K562 (cell line): ENCODE measurements around the gene MAMDC2. TPM values are rescaled to one million over a fixed set of nuclear protein-coding genes. Genes with fewer than 3 reads are reported as not detected.

ENCODE experiments used
- CEBPB ChIP-seq: fragments of 450-650 bp; IDR thresholded peaks from 2 replicates; pipeline ENCODE4 v1.6.1; 2016; ENCODE audit warnings: missing genetic modification characterization, missing compliant biosample characterization
- GABPB1 ChIP-seq: sonication (generic); formaldehyde crosslinking; IDR thresholded peaks from 2 replicates; pipeline ENCODE4 v1.8.0; 2022; ENCODE audit warnings: mild to moderate bottlenecking, missing genetic modification reagents
- GATA2 ChIP-seq: sonication (generic); formaldehyde crosslinking; IDR thresholded peaks from 2 replicates; pipeline ENCODE4 v1.4.0; 2020; ENCODE audit warnings: mild to moderate bottlenecking, missing genetic modification reagents
- HDAC6 ChIP-seq: IDR thresholded peaks from 2 replicates; pipeline ENCODE4 v1.6.1; 2012; ENCODE audit warnings: low read depth, mild to moderate bottlenecking, control low read depth, inconsistent platforms, low read length, moderate library complexity
- HES1 ChIP-seq: fragments of 450-650 bp; IDR thresholded peaks from 2 replicates; pipeline ENCODE4 v1.6.1; 2016; ENCODE audit warnings: low read depth, mild to moderate bottlenecking, moderate library complexity
- HNRNPLL ChIP-seq: fragments of 200-400 bp; formaldehyde crosslinking; IDR thresholded peaks from 2 replicates; pipeline ENCODE4 v1.6.1; 2017; ENCODE audit warnings: low read length, low read depth, mild to moderate bottlenecking; ENCODE audit not compliant: poor library complexity, severe bottlenecking
- KDM2B ChIP-seq: fragments of 250-450 bp; sonication (Bioruptor Pico); IDR thresholded peaks from 2 replicates; pipeline ENCODE4 v1.8.0; 2021; ENCODE audit warnings: mild to moderate bottlenecking, moderate library complexity
- KHSRP ChIP-seq: fragments of 450-650 bp; IDR thresholded peaks from 2 replicates; pipeline ENCODE4 v1.6.1; 2017
- MED1 ChIP-seq: sonication (generic); formaldehyde crosslinking; IDR thresholded peaks from 2 replicates; pipeline ENCODE4 v1.8.1; 2023; ENCODE audit warnings: missing genetic modification reagents, borderline replicate concordance
- MNT ChIP-seq, 2 experiments: fragments of 450-650 bp; conservative IDR thresholded peaks; 2 replicates each; pipeline ENCODE4 v1.6.1; 2017; ENCODE audit warnings: mild to moderate bottlenecking in 2 of 2, moderate library complexity in 2 of 2
- NR1H2 ChIP-seq: sonication (generic); formaldehyde crosslinking; IDR thresholded peaks from 2 replicates; pipeline ENCODE4 v1.4.0; 2020; ENCODE audit warnings: mild to moderate bottlenecking, missing genetic modification reagents
- STAG1 ChIP-seq: sonication (generic); formaldehyde crosslinking; IDR thresholded peaks from 2 replicates; pipeline ENCODE4 v1.5.0; 2020; ENCODE audit warnings: missing genetic modification reagents, borderline replicate concordance
- TAF15 ChIP-seq: fragments of 200-400 bp; formaldehyde crosslinking; IDR thresholded peaks from 2 replicates; pipeline ENCODE4 v1.6.1; 2017; ENCODE audit warnings: mild to moderate bottlenecking, low read depth, low read length, moderate library complexity
- TBL1XR1 ChIP-seq, 2 experiments: IDR thresholded peaks; 2 replicates each; pipeline ENCODE4 v1.6.1; 2012; ENCODE audit warnings: improper control_type of control experiment in 2 of 2, low read length in 2 of 2, mild to moderate bottlenecking in 1 of 2
- TFAP4 ChIP-seq: sonication (generic); formaldehyde crosslinking; IDR thresholded peaks from 2 replicates; pipeline ENCODE4 v1.8.0; 2022; ENCODE audit warnings: missing genetic modification reagents, mild to moderate bottlenecking, moderate library complexity, borderline replicate concordance
- U2AF2 ChIP-seq: fragments of 200-400 bp; formaldehyde crosslinking; optimal IDR thresholded peaks from 2 replicates; pipeline ENCODE3; 2017; ENCODE audit warnings: low read depth, mild to moderate bottlenecking, low read length
- ZC3H11A ChIP-seq: IDR thresholded peaks from 2 replicates; pipeline ENCODE4 v1.6.1; 2012; ENCODE audit warnings: low read depth, low read length, improper control_type of control experiment
- ZKSCAN3 ChIP-seq: fragments of 250-450 bp; sonication (Bioruptor Pico); IDR thresholded peaks from 2 replicates; pipeline ENCODE4 v1.4.0; 2020
- ZNF140 ChIP-seq: fragments of 250-450 bp; sonication (Bioruptor Pico); IDR thresholded peaks from 2 replicates; pipeline ENCODE4 v1.8.0; 2021; ENCODE audit warnings: moderate library complexity, mild to moderate bottlenecking, inconsistent platforms
- ZNF717 ChIP-seq: fragments of 250-450 bp; sonication (Bioruptor Pico); IDR thresholded peaks from 2 replicates; pipeline ENCODE4 v1.5.0; 2021
- polyA plus RNA-seq, 8 experiments: library from polyadenylated mRNA; depleted of rRNA in 4 of 8; stranded (reverse) in 5 of 8; unstranded in 3 of 8; fragments of >200 nt; fragmentation: Nextera tagmentation in 2 of 8; fragmentation: Illumina TruSeq in 1 of 8; extraction: Ambion mirVana in 2 of 8; extraction: Trizol in 1 of 8; gene quantifications; 2 replicates each; pipeline versions ENCODE4 v1.2.1 to v1.2.3, GENCODE V29; 2011 to 2014; ENCODE audit warnings: inconsistent platforms in 1 of 8, missing spikeins in 1 of 8
- total RNA-seq, 7 experiments: library from RNA; depleted of rRNA in 6 of 7; stranded (reverse); fragments of >200 nt in 6 of 7; fragmentation: Illumina TruSeq in 2 of 7; extraction: Trizol in 2 of 7; gene quantifications; 2 replicates each; pipeline versions ENCODE4 v1.2.1 to v1.2.3, GENCODE V29; 2011 to 2021; ENCODE audit warnings: low replicate concordance in 1 of 7
- TF ChIP-seq, protein P1 (sequence below), 2 experiments: IDR thresholded peaks; 2 replicates each; pipeline ENCODE4 v1.6.1; 2011; ENCODE audit warnings: borderline replicate concordance in 1 of 2, control low read depth in 1 of 2, low read depth in 1 of 2, low read length in 1 of 2, mild to moderate bottlenecking in 1 of 2, mixed read lengths in 1 of 2, moderate library complexity in 1 of 2; ENCODE audit not compliant: insufficient read depth in 1 of 2, insufficient read length in 1 of 2, poor library complexity in 1 of 2, severe bottlenecking in 1 of 2; ENCODE audit errors: extremely low read depth in 1 of 2
- TF ChIP-seq, protein P2 (sequence below): conservative IDR thresholded peaks from 2 replicates; pipeline ENCODE4 v1.6.1; 2011; ENCODE audit warnings: low read depth, mild to moderate bottlenecking, low read length; ENCODE audit not compliant: control insufficient read depth

The MAMDC2 gene
- total and polyA plus RNA-seq, 9 of the 15 experiments (the other 6 are each of a cell fraction or from before 2014, with no cell fraction given): 0.01 to 0.03 TPM; not detected in 7

DNA sequence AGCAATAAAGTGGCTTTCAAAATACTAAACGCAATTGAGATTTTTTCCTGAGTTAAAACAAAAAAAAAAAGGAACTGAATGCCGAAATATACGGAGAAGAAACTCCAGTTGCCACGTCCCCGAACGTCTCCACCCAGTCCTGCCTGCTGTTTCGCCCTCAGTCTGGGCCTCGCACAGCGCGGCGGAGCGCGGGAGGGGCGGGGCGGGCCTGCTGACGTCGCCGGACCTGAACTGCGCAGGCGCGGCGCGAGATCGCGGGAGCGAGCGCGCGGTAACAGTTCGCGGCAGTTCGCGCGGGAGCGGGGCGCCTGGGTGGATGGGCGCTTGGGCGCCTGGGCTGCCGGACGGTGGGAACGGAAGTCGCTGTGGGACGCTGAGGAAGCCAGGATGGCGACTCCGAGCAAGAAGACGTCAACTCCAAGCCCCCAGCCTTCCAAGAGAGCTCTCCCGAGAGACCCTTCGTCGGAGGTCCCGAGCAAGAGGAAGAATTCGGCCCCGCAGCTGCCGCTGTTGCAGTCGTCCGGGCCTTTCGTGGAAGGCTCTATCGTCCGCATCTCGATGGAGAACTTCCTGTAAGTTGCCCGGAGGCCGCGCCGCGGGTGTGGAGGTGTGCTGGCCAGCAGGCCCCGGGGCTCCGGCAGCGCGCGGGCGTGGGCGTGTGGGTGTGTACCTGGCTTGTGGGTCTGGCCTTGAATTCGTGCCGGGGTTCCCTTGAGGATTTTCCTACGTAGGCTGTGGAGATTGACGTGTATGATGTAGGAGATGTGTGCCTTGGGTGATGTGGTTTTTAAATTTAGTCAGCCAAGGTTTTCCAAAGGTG lies 215.3 kb downstream of the MAMDC2 start, which contains the start of gene SMC5 (continued):
- TF ChIP-seq, protein P1, sequence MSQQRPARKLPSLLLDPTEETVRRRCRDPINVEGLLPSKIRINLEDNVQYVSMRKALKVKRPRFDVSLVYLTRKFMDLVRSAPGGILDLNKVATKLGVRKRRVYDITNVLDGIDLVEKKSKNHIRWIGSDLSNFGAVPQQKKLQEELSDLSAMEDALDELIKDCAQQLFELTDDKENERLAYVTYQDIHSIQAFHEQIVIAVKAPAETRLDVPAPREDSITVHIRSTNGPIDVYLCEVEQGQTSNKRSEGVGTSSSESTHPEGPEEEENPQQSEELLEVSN (IDR thresholded peaks at IDR 0.05; ENCODE audit: borderline replicate concordance in 1 of 2, extremely low read depth in 1 of 2, insufficient read depth in 1 of 2, insufficient read length in 1 of 2, low read depth in 1 of 2, low read length in 1 of 2, poor library complexity in 1 of 2, severe bottlenecking in 1 of 2): peak; percentile 81 to 86
- peak; percentile 59; the same call in 1 of the 2 replicates for TF ChIP-seq TFAP4 (CRISPR knock-in tag)
- TF ChIP-seq CEBPB: no peak
- TF ChIP-seq ZC3H11A: no peak
- no peak for TF ChIP-seq U2AF2
- TF ChIP-seq ZKSCAN3 (CRISPR knock-in tag): no peak
- TF ChIP-seq, protein P2, sequence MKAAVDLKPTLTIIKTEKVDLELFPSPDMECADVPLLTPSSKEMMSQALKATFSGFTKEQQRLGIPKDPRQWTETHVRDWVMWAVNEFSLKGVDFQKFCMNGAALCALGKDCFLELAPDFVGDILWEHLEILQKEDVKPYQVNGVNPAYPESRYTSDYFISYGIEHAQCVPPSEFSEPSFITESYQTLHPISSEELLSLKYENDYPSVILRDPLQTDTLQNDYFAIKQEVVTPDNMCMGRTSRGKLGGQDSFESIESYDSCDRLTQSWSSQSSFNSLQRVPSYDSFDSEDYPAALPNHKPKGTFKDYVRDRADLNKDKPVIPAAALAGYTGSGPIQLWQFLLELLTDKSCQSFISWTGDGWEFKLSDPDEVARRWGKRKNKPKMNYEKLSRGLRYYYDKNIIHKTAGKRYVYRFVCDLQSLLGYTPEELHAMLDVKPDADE: no peak
- TF ChIP-seq ZNF140: no peak
- no peak for TF ChIP-seq MED1 (CRISPR knock-in tag)
- TF ChIP-seq TAF15: no peak
- TF ChIP-seq GABPB1: peak; percentile 68
- TF ChIP-seq HDAC6: no peak
- TF ChIP-seq KHSRP: no peak
- TF ChIP-seq HES1: no peak
- TF ChIP-seq MNT (conservative IDR thresholded peaks at IDR 0.05): peak in 1 of 2 experiments; percentile 69; a peak in 2 of 4 replicates
- TF ChIP-seq KDM2B (CRISPR knock-in tag): no peak
- no peak for TF ChIP-seq STAG1 (CRISPR knock-in tag)
- TF ChIP-seq HNRNPLL: no peak
- TF ChIP-seq ZNF717 (CRISPR knock-in tag): no peak
- no peak for TF ChIP-seq NR1H2 (CRISPR knock-in tag)
- no peak for TF ChIP-seq GATA2 (CRISPR knock-in tag)
- no peak for TF ChIP-seq TBL1XR1 (IDR thresholded peaks at IDR 0.05; ENCODE audit: low read length in 2 of 2)
